AG09319 (cell line): ENCODE measurements around the gene C1orf105.
A peak's percentile ranks its signal among the peaks of the same experiment; 100 is the strongest.
"Not testable (repeated sequence)": the region's sequence is repeated elsewhere in the genome, so short reads cannot be mapped to it uniquely, and the experiment has no call there.

Experiments used
- DNase-seq: peaks from one replicate; pipeline ENCODE4 v3.0.0-alpha.2; 2010; ENCODE audit warnings: low read depth; ENCODE audit errors: extremely low read depth
- TF ChIP-seq, protein P1 (sequence below): IDR thresholded peaks from 2 replicates; pipeline ENCODE4 v1.5.1; 2011; ENCODE audit warnings: low read depth, mild to moderate bottlenecking, inconsistent platforms, low read length, moderate library complexity

C1orf105 gene

DNA sequence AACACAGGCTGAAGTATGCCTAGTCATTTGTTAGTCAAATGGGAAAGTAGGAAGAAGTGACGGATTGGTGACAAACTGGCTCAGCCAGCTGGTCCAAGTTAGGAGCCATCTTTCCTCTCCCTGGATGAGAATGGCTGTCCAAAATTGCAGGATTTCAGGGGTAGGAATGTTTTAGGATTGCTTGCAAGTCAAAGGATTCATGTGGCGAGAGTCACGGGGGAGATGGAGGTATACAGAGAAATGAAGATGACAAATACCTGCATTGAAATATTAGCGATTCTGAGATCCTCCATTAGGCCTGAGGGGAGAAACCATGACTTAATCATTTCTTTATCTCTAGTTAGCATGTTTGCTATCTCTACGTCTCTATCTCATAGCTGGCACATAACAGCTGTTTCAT lies 65.1 kb downstream of the C1orf105 start:
- TF ChIP-seq, protein P1, sequence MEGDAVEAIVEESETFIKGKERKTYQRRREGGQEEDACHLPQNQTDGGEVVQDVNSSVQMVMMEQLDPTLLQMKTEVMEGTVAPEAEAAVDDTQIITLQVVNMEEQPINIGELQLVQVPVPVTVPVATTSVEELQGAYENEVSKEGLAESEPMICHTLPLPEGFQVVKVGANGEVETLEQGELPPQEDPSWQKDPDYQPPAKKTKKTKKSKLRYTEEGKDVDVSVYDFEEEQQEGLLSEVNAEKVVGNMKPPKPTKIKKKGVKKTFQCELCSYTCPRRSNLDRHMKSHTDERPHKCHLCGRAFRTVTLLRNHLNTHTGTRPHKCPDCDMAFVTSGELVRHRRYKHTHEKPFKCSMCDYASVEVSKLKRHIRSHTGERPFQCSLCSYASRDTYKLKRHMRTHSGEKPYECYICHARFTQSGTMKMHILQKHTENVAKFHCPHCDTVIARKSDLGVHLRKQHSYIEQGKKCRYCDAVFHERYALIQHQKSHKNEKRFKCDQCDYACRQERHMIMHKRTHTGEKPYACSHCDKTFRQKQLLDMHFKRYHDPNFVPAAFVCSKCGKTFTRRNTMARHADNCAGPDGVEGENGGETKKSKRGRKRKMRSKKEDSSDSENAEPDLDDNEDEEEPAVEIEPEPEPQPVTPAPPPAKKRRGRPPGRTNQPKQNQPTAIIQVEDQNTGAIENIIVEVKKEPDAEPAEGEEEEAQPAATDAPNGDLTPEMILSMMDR = no peak
- DNase-seq = no peak

- DNase-seq = no peak
- TF ChIP-seq, protein P1 = no peak
Observed at GRCh38 chr1:172486805-172487454, 66.4 kb downstream of the C1orf105 start.

DNA sequence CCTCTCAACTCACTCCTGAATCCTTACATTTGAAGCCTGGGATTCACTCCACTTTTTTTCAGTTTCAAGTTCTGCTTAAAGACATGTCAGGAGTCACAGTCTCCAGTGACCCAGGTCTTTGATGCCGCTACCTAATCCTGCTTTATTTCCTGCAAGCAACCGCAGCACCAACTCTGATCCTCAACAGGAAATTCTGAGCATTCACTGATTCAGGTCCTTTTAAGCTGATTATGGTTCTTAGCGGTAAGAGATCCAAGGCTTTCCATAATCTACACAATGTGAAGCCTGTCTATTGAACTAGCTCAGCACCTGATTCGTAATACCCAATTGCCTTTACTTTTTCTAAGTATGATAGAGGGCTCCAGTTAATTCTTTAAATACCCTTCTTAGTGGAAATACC lies 67.1 kb downstream of the C1orf105 start:
- DNase-seq = no peak
- TF ChIP-seq, protein P1 = no peak

GRCh38 chr1:172488393-172488792 lies 67.9 kb downstream of the C1orf105 start:
- no peak for DNase-seq
- TF ChIP-seq, protein P1 = no peak

DNA sequence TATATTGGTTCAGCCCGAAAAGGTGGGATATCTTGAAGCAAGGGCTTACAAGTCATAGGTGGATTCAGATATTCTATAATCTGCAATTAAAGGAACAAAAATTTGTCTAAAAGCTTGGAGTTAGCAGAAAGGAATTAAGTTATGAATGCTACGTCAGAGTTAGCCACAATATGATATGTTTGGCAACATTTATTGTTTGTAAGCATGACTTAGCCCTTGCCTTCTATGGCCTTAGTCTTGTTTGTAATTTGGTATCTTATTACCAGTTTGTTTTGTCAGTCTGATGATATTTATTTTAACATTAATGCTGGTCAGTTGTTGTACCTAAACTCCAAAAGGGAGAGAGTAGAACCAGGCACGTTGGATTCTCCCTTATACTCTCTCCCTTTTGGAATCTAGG lies 69.4 kb downstream of the C1orf105 start:
- DNase-seq = peak; percentile 8
- TF ChIP-seq, protein P1 = no peak

DNA sequence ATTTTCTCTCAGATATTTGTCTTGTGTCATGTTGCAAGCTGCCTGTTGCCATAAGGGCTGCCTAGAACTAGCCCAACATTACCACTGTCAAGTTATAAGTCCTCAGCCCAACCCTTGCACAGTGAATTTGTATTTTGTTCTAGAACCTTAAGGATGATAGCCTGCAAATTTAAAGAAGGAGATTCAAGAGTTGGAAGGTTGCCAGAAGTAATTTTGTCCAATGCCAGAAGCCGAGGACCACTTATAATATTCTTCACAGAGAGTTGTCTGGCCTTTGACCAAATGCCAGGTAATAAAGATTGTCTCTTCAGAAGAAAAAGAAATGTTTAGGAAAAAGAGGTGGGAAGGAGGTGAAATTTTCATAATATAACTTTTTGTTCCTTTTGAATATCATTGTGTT lies 71.9 kb downstream of the C1orf105 start:
- TF ChIP-seq, protein P1 = no peak
- no peak for DNase-seq

DNA sequence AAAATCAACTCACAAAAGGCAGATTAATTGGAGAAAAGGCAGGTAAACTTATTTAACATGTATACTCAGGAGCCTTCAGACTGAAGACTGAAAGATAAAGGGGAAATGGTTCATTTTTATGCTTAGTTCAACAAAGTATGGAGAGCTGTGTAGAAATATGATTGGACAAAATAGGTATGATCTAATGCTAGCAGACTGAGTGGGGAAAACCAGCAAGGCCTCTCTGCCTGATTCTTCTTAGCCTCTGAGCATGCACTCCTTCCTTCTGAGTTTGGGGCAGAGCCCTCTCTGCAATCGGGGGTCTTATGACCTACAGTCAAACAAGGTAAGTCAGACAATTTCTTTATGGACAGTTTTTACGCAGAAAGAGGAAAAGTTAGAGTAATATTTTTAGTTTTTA lies 73.7 kb downstream of the C1orf105 start:
- no peak for DNase-seq
- TF ChIP-seq, protein P1 = no peak

- DNase-seq = not testable (repeated sequence)
Observed at GRCh38 chr1:172496127-172496526, 75.6 kb downstream of the C1orf105 start.
